GM18505 (cell line): ENCODE data around the gene PCDHA10.
"Not testable (repeated sequence)": the region's sequence is repeated elsewhere in the genome, so short reads cannot be mapped to it uniquely, and the experiment has no call there.

ENCODE experiments used
- ATAC-seq: cut with Tn5 transposase; IDR thresholded peaks from one replicate; pipeline ENCODE4 v1.9.1; 2021; ENCODE audit not compliant: unreplicated experiment
- POLR2A ChIP-seq: IDR thresholded peaks from 4 replicates; pipeline ENCODE4 v1.6.1; 2011; ENCODE audit warnings: borderline replicate concordance; ENCODE audit not compliant: insufficient read depth, insufficient read length; ENCODE audit errors: extremely low read depth

Gene PCDHA10

GRCh38 chr5:140855772-140856674 lies at the start of gene PCDHA10:
Gene PCDHA10 (plus strand): TSS chr5:140855897. CDS start chr5:140856049, 152 bp downstream.
- ATAC-seq: no peak
- no peak for TF ChIP-seq POLR2A

- ATAC-seq: no peak
- no peak for TF ChIP-seq POLR2A
These were observed 48.6 kb upstream of the PCDHA10 start, which contains the start of gene PCDHA4 for GRCh38 chr5:140806834-140807775. Gene PCDHA4 (plus strand): TSS chr5:140807068.

GRCh38 chr5:140808241-140808888 lies 47.3 kb upstream of the PCDHA10 start:
- not testable (repeated sequence) for ATAC-seq

GRCh38 chr5:140808889-140809291 lies 46.8 kb upstream of the PCDHA10 start:
- ATAC-seq: no peak
- TF ChIP-seq POLR2A: no peak

GRCh38 chr5:140821375-140822280 lies 34.1 kb upstream of the PCDHA10 start, which contains the start of gene PCDHA5:
Gene PCDHA5 (plus strand): TSS chr5:140821613.
- no peak for ATAC-seq
- no peak for TF ChIP-seq POLR2A

GRCh38 chr5:140822281-140822629 lies 33.4 kb upstream of the PCDHA10 start:
- no peak for TF ChIP-seq POLR2A
- no peak for ATAC-seq

GRCh38 chr5:140822969-140823368 lies 32.7 kb upstream of the PCDHA10 start:
- not testable (repeated sequence) for ATAC-seq

- no peak for ATAC-seq
- TF ChIP-seq POLR2A: no peak
These were observed 32.2 kb upstream of the PCDHA10 start for GRCh38 chr5:140823475-140823874.

- no peak for ATAC-seq
- no peak for TF ChIP-seq POLR2A
These were observed 27.9 kb upstream of the PCDHA10 start, which contains the start of gene PCDHA6 for GRCh38 chr5:140827704-140828361. Gene PCDHA6 (plus strand): TSS chr5:140827960. CDS start chr5:140828092, 132 bp downstream.

- no peak for ATAC-seq
- TF ChIP-seq POLR2A: no peak
These were observed 27.3 kb upstream of the PCDHA10 start for GRCh38 chr5:140828362-140828737.

- not testable (repeated sequence) for ATAC-seq
These were observed 25.9 kb upstream of the PCDHA10 start for GRCh38 chr5:140829511-140830501.
